Activated T-cell treated with anti-CD3 and anti-CD28 coated beads, Interleukin-2, amount 50 U/mL, for 72 hours (primary cell): ENCODE data around the gene CCT3. TPM values are rescaled to one million over a fixed set of nuclear protein-coding genes. Genes with fewer than 3 reads are reported as not detected.

Experiments
- ATAC-seq, 2 donors: fragments of 150-1000 bp; cut with Tn5 transposase; replicated peaks in 1 of 2; 2 replicates each; pipeline ENCODE4 v1.10.0; 2021; ENCODE audit warnings: moderate library complexity in 2 of 2, mild to moderate bottlenecking in 1 of 2
- DNase-seq, 2 donors: peaks; one replicate each; pipeline ENCODE4 v3.0.0; 2021 to 2022; ENCODE audit warnings: mixed read lengths in 1 of 2
- H3K27ac Mint-ChIP-seq: one replicate; pipeline ENCODE4 v1.8.0; 2022; ENCODE audit warnings: mild to moderate bottlenecking, moderate library complexity, mixed read lengths
- H3K27me3 Mint-ChIP-seq: one replicate; pipeline ENCODE4 v1.8.0; 2022; ENCODE audit warnings: low read depth, mixed read lengths
- H3K36me3 Mint-ChIP-seq, 2 donors: one replicate each; pipeline ENCODE4 v1.8.0; 2022; ENCODE audit warnings: mixed read lengths in 2 of 2, mild to moderate bottlenecking in 1 of 2; ENCODE audit not compliant: insufficient read depth in 2 of 2
- H3K4me1 Mint-ChIP-seq: one replicate; pipeline ENCODE4 v1.8.0; 2022; ENCODE audit warnings: low read depth, mixed read lengths
- H3K4me3 Mint-ChIP-seq, 2 donors: one replicate each; pipeline ENCODE4 v1.8.0; 2022; ENCODE audit warnings: mild to moderate bottlenecking in 2 of 2, mixed read lengths in 2 of 2, moderate library complexity in 2 of 2
- H3K9me3 Mint-ChIP-seq, 2 donors: one replicate each; pipeline ENCODE4 v1.8.0; 2022; ENCODE audit warnings: mixed read lengths in 2 of 2
- total RNA-seq, 2 donors: library from RNA; stranded (reverse); gene quantifications; one replicate each; pipeline ENCODE4 v1.2.3, GENCODE V29; 2022

The CCT3 gene
- total RNA-seq, 2 donors from 2014 or later = 183 to 221 TPM

GRCh38 chr1:156295391-156295947 lies 42.6 kb downstream of the CCT3 start, which contains the start of gene GLMP:
GLMP (minus strand) TSS chr1:156295679; CDS start chr1:156295645, 34 bp downstream.
- peaks cover 25% of the 10 kb centered on the region for H3K4me1 Mint-ChIP-seq
- H3K27ac Mint-ChIP-seq = peak within 1 kb of the TSS; percentile 79
- peak; percentile 86 to 89 for ATAC-seq
- peak within 1 kb of the TSS; percentile 81 to 94 for H3K4me3 Mint-ChIP-seq
- H3K27me3 Mint-ChIP-seq = no peaks in the 10 kb centered on the region
- H3K36me3 Mint-ChIP-seq = peaks cover 0 to 4% of the 10 kb centered on the region in 2 donors
- peak; percentile 61 to 66 for DNase-seq
- no peaks in the 10 kb centered on the region for H3K9me3 Mint-ChIP-seq

GRCh38 chr1:156293895-156294294 lies 44.2 kb downstream of the CCT3 start:
- ATAC-seq = no peak
- no peaks in the 10 kb centered on the region for H3K27me3 Mint-ChIP-seq
- no peak overlapping the region for H3K27ac Mint-ChIP-seq

GRCh38 chr1:156293098-156293434 lies 45.0 kb downstream of the CCT3 start:
- Mint-ChIP-seq H3K36me3 (peaks cover 2 to 6% of the 10 kb centered on the region in 2 donors), H3K4me1 (peaks cover 25% of the 10 kb centered on the region), H3K9me3 (no peaks in the 10 kb centered on the region), H3K27ac (no peak overlapping the region), H3K27me3 (no peaks in the 10 kb centered on the region), H3K4me3 (no peak overlapping the region)
- DNase-seq (no peak), ATAC-seq (no peak)

More at GRCh38 chr1:156293895-156294294, 44.2 kb downstream of the CCT3 start:
- Mint-ChIP-seq H3K36me3 (peaks cover 0 to 6% of the 10 kb centered on the region in 2 donors), H3K9me3 (no peaks in the 10 kb centered on the region), H3K4me1 (peaks cover 25% of the 10 kb centered on the region), H3K4me3 (no peak overlapping the region)
- DNase-seq = no peak

GRCh38 chr1:156291226-156292061 lies 46.6 kb downstream of the CCT3 start:
- H3K4me3 Mint-ChIP-seq = peak overlapping the region; percentile 6 to 22
- no peak overlapping the region for H3K27ac Mint-ChIP-seq
- H3K36me3 Mint-ChIP-seq = peaks cover 2 to 6% of the 10 kb centered on the region in 2 donors
- H3K9me3 Mint-ChIP-seq = no peaks in the 10 kb centered on the region
- no peaks in the 10 kb centered on the region for H3K27me3 Mint-ChIP-seq
- H3K4me1 Mint-ChIP-seq = peaks cover 25% of the 10 kb centered on the region
- no peak for DNase-seq
- ATAC-seq = peak; percentile 28 to 42

- no peak for DNase-seq
Observed at GRCh38 chr1:156289857-156290256, 48.2 kb downstream of the CCT3 start.

GRCh38 chr1:156286061-156286460 lies 52.0 kb downstream of the CCT3 start:
- H3K36me3 Mint-ChIP-seq = peaks cover 5 to 10% of the 10 kb centered on the region in 2 donors
- H3K27ac Mint-ChIP-seq = no peak overlapping the region
- DNase-seq (no peak), ATAC-seq (no peak)
- H3K4me3 Mint-ChIP-seq = no peak overlapping the region
- H3K27me3 Mint-ChIP-seq = no peaks in the 10 kb centered on the region
- no peaks in the 10 kb centered on the region for H3K9me3 Mint-ChIP-seq
- H3K4me1 Mint-ChIP-seq = peaks cover 24% of the 10 kb centered on the region

More at GRCh38 chr1:156289857-156290256, 48.2 kb downstream of the CCT3 start:
- ATAC-seq = no peak
- Mint-ChIP-seq H3K9me3 (no peaks in the 10 kb centered on the region), H3K27ac (peak overlapping the region; percentile 76), H3K4me3 (no peak overlapping the region), H3K36me3 (peaks cover 2 to 8% of the 10 kb centered on the region in 2 donors), H3K4me1 (peaks cover 11% of the 10 kb centered on the region), H3K27me3 (no peaks in the 10 kb centered on the region)

- Mint-ChIP-seq H3K4me1 (peaks cover 30% of the 10 kb centered on the region), H3K36me3 (peaks cover 5 to 10% of the 10 kb centered on the region in 2 donors), H3K9me3 (no peaks in the 10 kb centered on the region), H3K4me3 (no peak overlapping the region), H3K27ac (no peak overlapping the region), H3K27me3 (no peaks in the 10 kb centered on the region)
- DNase-seq (no peak), ATAC-seq (no peak)
Observed at GRCh38 chr1:156285437-156285836, 52.7 kb downstream of the CCT3 start.

- no peaks in the 10 kb centered on the region for H3K27me3 Mint-ChIP-seq
- ATAC-seq (no peak), DNase-seq (no peak)
- no peak overlapping the region for H3K4me3 Mint-ChIP-seq
- H3K4me1 Mint-ChIP-seq = peaks cover 35% of the 10 kb centered on the region
- peaks cover 5 to 8% of the 10 kb centered on the region in 2 donors for H3K36me3 Mint-ChIP-seq
- no peak overlapping the region for H3K27ac Mint-ChIP-seq
- no peaks in the 10 kb centered on the region for H3K9me3 Mint-ChIP-seq
Observed at GRCh38 chr1:156284757-156285156, 53.3 kb downstream of the CCT3 start.

GRCh38 chr1:156284112-156284511 lies 54.0 kb downstream of the CCT3 start, which contains the start of gene TMEM79:
TMEM79 (plus strand) TSS chr1:156284325; CDS start chr1:156285227, 902 bp downstream.
- no peaks in the 10 kb centered on the region for H3K9me3 Mint-ChIP-seq
- ATAC-seq = no peak
- peaks cover 35% of the 10 kb centered on the region for H3K4me1 Mint-ChIP-seq
- DNase-seq = no peak
- H3K36me3 Mint-ChIP-seq = peaks cover 5 to 8% of the 10 kb centered on the region in 2 donors
- peak within 1 kb of the TSS; percentile 98 to 99 for H3K4me3 Mint-ChIP-seq
- peak within 1 kb of the TSS; percentile 95 for H3K27ac Mint-ChIP-seq
- H3K27me3 Mint-ChIP-seq = no peaks in the 10 kb centered on the region

GRCh38 chr1:156283521-156283920 lies 54.6 kb downstream of the CCT3 start:
- H3K4me1 Mint-ChIP-seq = peaks cover 35% of the 10 kb centered on the region
- H3K27me3 Mint-ChIP-seq = no peaks in the 10 kb centered on the region
- peaks cover 5 to 13% of the 10 kb centered on the region in 2 donors for H3K36me3 Mint-ChIP-seq
- no peaks in the 10 kb centered on the region for H3K9me3 Mint-ChIP-seq
- ATAC-seq (no peak), DNase-seq (no peak)
- peak overlapping the region; percentile 95 for H3K27ac Mint-ChIP-seq
- peak overlapping the region; percentile 98 to 99 for H3K4me3 Mint-ChIP-seq

GRCh38 chr1:156282479-156283222 lies 55.4 kb downstream of the CCT3 start, which contains the start of gene SMG5:
SMG5 (minus strand) TSS chr1:156282825; CDS start chr1:156282680, 145 bp downstream.
- DNase-seq = peak; percentile 95 to 97

GRCh38 chr1:156281693-156282478 lies 56.2 kb downstream of the CCT3 start:
- Mint-ChIP-seq H3K36me3 (peaks cover 11 to 27% of the 10 kb centered on the region in 2 donors), H3K9me3 (no peaks in the 10 kb centered on the region), H3K27me3 (no peaks in the 10 kb centered on the region), H3K27ac (peak overlapping the region; percentile 99), H3K4me1 (peaks cover 39% of the 10 kb centered on the region), H3K4me3 (peak overlapping the region; percentile 98 to 99)
- DNase-seq = peak; percentile 27 to 30
- ATAC-seq = peak in 1 of 2 donors; percentile 15

More at GRCh38 chr1:156282479-156283222, 55.4 kb downstream of the CCT3 start, which contains the start of gene SMG5:
- ATAC-seq = peak; percentile 90 to 91
- peak within 1 kb of the TSS; percentile 98 to 99 for H3K4me3 Mint-ChIP-seq
- H3K27me3 Mint-ChIP-seq = no peaks in the 10 kb centered on the region
- peak within 1 kb of the TSS; percentile 99 for H3K27ac Mint-ChIP-seq
- peaks cover 8 to 21% of the 10 kb centered on the region in 2 donors for H3K36me3 Mint-ChIP-seq
- H3K4me1 Mint-ChIP-seq = peaks cover 39% of the 10 kb centered on the region
- no peaks in the 10 kb centered on the region for H3K9me3 Mint-ChIP-seq
